NK-92 (cell line): ENCODE measurements around the gene HOXC11.

Source experiments
- DNase-seq: peaks from one replicate; lab custom pipeline; 2025; ENCODE audit not compliant: unreplicated experiment; lab: John Stamatoyannopoulos, UW

HOXC11 gene

DNA sequence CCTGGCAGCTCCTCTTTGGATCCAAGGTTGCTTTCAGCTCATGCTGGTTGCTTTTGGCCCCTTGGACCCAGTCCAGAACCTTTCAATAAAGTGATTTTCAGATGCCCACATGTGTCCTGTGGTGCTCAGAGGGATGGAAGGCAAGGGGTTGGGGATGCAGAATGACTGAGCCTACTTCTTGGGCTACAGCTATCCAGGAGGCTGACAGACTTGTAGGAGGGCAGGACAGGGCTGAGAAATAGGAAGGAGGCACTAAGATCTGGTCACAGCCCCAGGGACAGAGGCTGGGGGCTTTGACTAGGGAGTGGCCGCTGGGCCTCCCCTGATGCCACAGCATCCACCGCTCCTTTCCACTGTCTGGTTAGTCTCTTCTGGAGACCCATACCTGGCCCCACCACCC, 1.2 kb upstream of the HOXC11 start:
- no peak for DNase-seq

DNA sequence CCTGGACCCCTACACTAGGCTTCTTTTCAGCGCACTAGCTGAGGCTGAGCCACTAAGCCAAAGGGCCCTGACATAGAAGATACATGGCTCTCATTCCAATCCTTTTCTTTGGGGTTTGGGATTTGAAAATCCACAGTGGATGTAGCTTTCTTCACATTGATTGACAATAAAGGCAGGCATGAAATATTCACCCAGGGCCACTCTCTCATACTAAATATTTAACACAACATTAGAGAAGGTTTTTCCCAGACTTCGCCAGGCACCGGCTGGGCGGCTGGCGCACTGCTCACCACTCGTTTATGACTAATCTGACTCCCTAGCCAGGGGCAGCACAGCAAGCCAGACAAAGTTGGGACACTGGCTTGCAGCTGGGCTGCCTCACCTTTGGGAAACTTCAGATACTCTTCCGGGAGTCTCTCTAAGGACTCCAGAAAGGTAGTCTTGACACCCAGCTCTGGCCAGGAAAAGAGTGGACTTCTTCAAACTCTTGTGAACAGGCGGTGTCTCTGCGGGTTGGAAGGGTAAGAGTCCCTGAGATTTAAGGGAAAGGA, 699 bp upstream of the HOXC11 start:
- no peak for DNase-seq

DNA sequence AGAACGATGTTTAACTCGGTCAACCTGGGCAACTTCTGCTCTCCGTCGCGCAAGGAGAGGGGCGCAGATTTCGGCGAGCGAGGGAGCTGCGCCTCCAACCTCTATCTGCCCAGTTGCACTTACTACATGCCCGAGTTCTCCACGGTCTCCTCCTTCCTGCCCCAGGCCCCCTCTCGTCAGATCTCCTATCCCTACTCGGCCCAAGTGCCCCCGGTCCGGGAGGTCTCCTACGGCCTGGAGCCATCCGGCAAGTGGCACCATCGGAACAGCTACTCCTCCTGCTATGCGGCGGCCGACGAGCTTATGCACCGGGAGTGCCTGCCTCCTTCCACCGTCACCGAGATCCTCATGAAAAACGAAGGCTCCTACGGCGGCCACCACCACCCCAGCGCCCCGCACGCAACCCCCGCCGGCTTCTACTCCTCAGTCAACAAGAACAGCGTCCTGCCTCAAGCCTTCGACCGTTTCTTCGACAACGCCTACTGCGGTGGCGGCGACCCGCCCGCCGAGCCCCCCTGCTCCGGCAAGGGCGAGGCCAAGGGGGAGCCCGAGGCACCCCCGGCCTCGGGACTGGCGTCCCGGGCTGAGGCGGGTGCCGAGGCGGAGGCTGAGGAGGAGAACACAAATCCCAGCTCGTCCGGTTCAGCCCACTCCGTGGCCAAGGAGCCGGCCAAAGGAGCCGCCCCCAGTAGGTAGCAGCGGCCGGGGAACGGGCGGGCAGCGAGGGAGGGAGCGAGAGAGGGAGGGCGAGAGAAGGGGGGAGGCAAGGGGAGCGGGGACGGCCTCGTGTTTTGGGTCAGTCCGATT, 513 bp downstream of the HOXC11 start:
- no peak for DNase-seq

DNA sequence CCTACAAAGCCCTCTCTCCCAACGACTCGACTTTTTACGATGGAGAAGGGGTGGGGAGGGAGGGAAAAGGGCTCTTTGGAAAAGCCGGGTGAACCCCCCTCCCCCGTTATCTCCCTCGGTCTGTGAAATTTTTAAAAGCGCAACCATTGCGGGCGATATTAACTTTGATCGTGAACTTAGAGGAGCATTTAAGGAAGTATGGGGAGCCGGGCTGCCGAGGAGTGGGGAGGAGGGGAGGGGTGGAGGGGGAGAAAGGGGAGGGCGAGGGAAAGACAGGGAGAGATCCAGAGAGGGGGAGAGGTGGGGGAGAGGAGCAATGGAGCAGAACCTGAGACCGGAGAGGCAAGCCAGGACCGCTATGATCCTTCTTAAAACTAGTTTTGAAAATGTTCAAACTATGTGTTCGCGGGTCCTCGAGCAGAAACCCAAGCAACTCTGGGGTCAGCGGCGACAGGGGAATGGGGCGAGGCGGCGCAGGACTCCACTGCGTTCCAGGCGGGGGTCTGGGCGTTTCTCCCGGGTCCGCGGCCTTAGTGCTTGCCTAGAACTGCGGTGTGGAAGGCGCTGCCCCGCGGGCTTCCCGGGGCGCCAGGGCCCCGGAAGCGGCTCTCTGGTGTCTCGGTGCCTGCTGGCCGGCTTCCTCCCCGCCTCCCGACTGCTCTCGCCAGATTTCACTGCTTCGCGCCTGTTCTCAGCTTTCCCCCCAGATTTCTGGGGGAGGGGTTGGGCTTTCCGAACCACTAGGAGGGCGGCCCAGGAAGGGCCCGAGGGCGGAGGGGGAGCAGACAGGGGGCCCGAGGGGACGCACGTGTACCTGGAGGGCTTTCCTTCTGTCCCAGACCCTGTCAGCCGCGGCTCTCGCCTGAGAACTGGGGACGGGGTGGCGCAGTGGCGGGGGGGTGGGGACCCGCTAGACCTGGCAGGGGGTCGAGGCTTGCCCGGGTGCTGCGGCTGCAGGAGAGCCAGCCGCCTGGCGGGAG, 1.4 kb downstream of the HOXC11 start, which contains the start of gene HOTAIR:
Gene HOTAIR (minus strand): TSS at position 871 of the 980 bp plus-strand sequence.
- no peak for DNase-seq

DNA sequence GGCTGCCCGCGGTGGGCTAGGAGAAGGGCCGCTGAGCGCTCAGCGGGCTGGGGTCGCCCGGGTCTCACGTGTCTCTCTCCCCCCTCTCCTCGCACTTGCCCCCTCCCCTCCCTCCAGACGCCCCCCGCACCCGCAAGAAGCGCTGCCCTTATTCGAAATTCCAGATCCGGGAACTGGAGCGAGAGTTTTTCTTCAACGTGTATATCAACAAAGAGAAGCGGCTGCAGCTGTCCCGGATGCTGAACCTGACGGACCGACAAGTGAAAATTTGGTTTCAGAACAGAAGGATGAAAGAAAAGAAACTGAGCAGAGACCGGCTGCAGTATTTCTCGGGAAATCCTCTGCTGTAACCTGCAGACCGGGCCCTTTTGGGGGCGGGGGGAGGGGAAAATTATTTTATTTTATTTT, 2.1 kb downstream of the HOXC11 start:
- no peak for DNase-seq

DNA sequence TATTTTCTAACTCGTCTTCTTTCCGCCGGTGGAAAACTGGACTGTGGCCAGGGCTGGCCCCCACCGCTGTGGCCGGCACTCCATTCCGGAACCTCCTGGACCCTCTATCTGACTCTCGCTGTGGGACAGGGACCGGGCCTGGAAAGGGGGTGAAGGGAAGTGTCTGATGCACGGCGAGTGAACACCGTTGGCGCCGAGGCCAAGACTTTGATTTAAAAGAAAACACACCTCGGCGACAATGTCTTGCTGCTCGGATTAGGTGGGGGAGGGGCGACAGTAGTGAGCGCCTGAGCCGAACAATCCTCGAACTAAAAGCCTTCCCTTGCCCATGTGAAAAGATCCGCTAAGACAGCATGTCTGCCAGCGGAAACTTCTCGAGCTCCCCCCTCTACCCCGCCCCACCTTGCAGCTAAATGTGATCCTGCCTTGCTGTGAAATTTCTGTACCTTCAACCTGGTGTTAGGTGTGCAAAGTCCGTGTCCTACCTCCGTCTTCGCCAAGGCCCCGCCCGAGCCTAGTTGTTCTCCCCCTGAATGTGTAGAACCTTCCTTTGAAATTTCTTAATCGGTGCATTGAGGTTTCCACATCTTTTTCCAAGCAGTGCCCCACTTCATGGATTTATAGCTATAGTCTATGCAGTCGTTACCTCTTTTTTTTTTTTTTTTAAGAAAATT, 2.7 kb downstream of the HOXC11 start:
- DNase-seq, result no peak

DNA sequence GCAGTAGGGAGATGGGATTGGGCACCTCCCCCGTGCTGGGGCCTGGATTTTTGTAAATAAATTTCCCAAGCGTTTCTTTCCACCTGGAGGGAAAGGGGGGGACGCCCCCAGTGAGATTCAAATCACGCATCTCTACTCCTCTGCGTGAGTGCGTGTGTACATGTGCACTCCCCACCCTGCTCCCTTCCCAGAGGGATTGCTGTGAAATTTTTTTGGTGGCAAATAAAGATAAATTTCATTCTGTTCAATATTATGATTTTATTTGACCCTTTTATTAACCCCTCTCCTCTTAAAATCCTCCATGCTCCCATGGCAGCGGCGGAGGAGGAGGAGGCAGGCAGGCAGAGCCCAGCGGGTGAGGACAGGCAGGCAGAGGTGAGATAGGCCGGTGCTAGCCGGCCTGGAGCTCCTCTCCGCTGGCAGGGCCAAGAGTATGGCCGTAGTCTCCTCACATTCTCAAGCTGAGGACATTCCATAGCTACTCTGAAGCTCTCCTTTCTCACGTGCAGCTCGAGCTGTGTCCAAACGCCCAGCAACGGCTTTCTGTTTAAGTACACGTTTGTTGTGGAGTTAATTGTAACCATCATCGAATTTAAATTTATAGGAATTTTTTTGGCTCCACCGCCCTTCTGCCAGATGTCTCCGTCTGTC, 3.4 kb downstream of the HOXC11 start:
- no peak for DNase-seq

DNA sequence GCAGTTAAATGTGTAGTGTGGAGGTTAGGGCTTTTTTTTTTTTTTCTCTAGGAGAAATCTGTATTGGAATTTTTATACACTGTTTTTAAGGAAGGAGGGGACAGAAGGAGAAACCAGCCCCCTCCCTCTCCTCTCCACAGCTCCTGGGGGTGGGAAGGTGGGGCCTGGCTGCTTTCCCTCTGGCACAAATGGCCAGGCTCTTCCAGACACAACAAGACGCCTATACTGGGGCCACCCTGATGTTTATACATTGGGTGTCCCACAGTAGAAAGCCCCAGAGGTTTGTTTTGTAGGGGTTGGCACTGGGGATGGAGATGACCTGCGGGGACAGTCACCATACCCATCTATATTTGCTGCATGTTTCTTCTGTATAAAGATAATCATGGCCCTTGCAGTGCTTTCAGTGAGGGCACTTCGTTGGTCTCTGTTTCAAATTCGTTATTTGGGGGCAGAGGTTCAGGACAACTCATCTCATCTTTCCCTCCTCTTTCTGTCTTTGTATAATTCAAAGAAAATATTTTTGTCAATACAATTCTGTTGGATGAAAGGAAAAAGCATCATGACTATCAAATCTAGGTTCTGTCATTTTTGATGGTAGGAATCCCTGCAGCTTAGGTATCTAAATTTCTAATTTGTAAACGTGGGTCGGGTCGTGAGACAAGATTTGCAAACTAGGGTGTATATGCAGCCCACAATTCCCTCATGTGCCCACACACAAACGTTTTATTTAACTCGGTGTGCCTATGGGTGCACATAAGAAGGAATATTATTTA, 4.1 kb downstream of the HOXC11 start:
- no peak for DNase-seq

DNA sequence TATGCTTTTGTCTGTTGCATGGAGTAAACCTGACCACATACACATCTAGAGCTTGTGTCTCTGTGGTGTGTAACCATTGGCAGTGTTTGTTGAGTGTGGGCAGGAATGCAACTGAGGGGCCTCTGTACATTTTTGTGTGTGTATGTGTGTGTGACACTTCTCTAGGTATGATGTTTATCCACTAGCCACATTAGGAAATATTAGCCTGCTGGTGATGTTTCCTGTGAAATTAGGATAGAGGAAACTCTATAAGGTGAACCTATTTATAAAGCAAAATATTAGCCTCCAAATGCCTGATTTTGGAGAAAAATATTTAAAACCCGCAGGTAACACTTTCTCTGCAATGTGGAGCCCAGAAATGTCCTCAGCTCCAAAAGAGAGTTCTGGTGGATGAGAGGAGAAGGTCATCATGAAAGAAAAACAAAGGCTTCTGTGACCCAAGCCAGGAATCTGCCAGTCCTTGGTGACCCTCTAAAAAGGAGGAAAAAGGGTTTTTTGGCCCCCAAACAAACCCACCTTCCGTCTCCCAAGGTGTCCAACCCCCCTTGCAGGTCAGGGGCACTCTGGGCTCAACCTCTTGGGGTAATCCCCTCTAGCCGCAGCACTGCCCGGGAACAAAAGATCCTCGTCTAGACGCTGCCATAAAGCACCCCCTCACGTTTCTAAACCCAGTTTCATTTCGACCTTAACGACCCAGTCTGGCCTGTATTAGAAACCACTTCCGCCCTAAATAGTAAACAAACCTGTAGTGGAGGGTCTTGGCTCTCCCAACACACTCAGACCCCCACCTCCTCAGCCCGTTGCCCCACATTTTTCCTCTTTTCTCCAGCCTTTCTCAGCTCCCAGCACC, 4.9 kb downstream of the HOXC11 start:
- no peak for DNase-seq

DNA sequence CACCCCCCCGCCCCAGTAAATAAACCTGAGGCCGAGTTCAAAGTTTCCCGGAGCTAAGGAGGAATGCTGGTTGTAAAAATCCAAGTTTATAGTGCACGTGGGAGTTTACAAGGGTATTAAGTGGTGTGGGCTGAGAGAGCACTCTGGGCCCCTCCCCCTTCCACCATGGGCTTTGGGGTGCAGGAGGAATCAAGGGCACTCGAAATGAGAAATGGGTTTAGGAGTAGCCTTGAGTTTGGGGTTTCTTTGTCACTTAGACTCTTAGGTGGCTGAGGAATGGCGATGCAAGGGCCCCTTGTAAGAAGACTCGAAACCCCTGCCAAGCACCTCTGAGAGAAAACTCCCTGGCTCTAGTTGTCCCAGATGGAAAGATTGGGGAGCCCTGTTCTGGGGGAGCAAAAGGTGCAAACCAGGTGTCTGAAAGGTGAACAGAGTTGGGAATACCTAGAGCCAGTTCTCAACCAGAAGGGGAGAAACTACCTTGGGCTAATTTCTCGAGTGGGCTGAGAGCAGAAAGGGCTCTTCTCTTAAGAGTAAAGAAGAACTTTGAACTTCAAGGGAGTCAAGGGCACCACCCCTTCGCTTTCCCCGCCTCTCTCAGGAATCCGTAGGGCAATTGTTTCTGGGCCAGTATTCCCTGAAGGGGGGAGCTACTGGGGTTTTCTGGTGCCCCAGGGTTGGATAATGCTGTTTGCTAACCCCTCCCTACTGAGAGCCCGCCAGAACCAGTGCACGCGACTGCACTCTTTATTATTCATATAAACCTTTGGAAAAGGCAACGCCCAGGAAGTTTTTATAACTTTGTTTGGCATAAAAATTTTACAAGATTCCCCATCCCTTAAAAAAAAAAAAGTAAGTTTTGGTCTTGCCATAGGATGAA, 5.8 kb downstream of the HOXC11 start:
- no peak for DNase-seq

DNA sequence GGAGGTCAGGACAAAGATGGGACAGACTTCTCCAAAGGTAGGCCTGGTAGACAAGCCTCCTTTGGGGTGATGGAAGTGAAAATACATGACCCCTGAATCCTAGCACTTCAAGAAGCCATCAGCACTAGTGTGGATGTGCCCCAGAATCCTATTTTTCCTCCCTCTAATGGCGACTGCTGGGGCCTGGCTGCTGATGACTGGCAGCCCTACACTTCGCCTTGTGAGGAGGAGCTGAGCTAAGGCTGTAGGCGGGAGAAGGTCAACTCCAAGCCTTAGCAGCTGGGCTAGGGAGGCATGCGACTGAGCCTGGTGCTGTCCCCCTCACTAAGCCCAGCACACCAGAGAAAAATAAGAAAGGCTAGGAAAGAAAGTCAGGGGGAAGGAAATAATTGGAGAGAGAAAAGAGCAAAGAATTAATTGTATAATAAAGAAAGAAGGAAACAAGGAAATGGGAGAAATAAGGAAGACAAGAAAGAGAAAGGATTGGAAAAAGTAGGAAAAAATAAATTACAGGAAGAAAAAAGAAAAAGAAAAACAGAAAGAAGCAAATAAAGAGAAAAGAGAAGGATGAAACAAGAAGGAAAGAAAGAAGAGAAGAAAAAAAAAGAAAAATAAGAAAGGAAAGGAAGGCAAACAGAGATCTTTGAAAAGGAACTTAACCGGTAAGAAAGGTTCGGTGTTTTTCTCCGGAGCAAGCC, 7.3 kb downstream of the HOXC11 start:
- no peak for DNase-seq

DNA sequence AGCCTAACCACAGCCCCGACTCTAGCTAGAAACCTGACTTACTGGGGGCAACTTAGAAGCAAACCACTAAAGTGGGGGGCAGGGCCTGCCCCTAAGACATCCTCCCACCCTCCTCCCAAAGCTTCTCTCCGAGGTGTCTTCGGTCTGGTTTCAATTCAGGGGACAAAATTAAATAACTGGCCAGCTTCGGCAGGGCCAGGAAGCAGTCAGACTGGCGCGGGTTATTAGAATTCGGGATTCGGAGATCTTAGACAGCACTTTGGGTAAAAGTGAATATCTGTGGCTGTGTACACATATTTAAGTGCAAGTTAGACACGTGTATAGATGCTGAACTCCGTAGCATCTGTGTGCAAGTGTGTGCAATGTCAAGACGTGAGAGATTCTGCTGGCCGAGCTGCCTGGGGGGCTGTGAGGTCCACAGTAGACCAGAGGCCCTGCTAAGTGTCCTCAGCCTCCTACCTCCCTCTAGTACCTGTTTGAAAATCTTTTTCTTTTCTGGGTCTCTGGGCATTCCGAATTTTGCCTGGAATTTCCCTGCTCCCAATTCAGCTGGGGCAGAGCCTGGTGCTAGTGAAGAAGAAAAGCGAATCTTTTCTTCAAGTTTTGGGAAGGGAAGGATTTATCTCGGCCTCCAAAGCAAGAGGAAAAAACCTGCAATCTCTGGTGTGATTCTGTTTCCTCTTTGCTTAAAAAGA, 8.0 kb downstream of the HOXC11 start:
- DNase-seq, result no peak

DNA sequence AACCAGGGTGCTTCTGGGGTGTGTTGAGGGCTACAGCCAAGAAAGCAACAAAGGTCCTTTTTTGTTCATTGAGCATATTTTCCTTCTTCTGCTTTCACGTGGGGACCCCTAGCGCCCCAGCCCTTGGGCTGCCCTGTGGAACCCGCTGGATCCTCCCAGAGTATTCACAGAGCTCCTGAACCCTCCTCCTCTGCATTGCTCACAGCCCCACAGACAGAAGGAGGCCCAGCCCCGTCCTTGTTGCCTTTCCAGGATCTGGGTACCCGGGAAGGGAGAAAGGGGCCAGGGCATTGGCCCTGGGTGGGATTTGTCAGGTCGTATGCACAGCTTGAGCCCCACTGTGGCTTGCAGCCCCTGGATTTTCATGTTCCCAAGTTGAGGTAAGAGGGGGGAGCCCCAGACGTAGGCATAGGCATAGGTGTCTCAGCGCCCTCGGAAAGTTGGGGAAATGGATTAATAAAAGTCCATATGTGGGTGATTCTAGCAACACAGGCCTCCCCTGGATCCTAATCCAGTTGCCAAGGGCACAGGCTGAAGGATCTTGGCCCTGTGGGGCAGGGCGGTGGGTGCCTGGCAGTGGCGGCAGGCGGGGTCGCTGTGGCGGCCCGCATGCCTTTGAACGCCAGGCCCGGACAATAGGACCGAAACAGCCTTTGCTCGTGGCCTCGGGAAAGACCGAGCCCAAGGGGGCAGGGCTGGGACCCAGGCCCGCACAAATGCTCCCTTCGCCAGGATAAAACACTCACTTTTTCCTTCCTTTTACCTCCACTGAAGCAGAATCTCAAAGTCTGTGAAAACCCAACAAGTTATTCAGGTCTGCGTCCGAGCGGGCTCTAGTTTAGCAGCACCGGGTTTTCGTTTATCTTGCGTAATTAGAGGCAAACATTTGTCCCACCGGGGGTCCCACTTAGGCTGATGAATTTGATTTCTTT, 9.0 kb downstream of the HOXC11 start:
- DNase-seq, result no peak

DNA sequence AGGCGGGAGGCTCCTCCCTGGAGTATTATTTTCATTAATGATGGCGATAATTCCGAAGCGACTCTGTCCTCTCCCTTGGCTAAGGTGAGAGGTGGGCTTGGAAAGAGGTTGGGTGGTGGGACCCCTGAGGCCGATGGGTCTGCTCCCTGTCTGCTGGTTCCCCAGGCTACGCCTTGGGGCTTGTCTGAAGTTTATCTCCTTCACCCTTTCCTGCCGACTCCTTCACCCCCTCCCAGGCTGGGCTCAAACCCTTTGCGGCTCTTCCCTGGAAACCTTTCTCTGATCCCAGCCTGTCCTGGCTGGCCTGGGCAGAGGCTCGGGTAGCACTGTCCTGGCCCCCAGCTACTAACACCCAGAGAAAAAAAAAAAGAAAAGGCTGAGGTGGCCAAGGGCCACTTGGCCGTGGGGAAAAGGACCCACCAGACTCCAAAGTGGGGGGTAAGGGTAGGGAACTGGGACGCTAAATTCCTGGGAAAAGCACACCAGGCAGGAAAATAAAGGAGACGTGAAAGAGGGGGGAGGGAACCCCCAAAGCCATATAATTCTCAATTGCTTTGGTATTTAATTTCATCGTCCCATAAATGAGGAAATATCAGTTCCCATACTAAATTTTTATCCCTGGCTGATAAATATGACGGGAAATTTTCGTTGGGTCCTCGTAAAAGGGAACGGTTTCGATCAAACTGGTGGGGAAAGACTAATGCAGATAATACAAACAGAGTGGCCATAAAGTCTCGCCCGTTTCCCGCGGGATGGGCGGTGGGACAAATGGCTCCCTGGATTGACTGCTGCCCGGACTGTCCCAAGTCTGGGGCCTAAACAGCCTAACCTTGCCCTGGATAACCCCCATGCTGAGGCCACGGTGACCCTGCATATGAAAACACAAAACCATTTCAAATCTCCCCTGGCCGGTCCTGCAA, 10.0 kb downstream of the HOXC11 start:
- DNase-seq, result no peak

DNA sequence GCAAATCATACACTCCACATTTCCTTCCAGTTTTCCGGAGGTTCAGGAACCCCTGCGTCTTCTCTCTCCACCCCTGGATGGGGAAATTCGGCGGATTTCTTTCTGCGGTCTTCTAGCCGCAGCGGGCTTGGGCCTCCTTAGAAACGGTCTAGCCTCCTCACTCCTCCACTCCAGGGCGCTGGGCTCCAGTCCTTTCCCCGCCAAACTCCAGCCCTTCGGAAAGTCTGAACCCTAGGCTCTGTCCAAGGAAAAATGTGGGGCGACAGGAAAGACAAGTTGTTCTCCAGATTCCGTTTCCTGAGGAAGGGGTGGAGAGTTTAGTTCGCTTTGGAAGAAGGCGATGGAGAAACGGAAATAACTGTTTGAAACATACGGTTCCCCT, 10.6 kb downstream of the HOXC11 start:
- DNase-seq, result no peak
